IMR-90 (cell line): ENCODE results near the gene AEN. TPM values are rescaled to one million over a fixed set of nuclear protein-coding genes. Genes with fewer than 3 reads are reported as not detected.

ENCODE experiments used
- ATAC-seq: fragments of 200-7000 bp; cut with Tn5 transposase; 2 replicates; pipeline ENCODE4 v1.9.1; 2020; ENCODE audit warnings: low read depth, mild to moderate bottlenecking, moderate library complexity
- BruUV-seq: library from RNA; stranded (reverse); fragments of 400-500 nt; replicated peaks from 2 replicates; lab custom pipeline; 2021; lab: Mats Ljungman, UMichigan
- CTCF ChIA-PET: fragments of 300-600 bp; formaldehyde crosslinking; extraction: SDS; loops from one replicate; lab custom pipeline; 2021; ENCODE audit warnings: antibody characterized with exemption; lab: Yijun Ruan, JAX
- POLR2A ChIA-PET: fragments of 300-600 bp; sonication (Branson Sonifier 250); formaldehyde crosslinking; loops from one replicate; lab custom pipeline; 2022; ENCODE audit warnings: antibody characterized with exemption; ENCODE audit not compliant: unreplicated experiment; lab: Charles Lee
- DNase-seq: peaks from one replicate; pipeline ENCODE4 v3.0.0; 2013
- H2AFZ ChIP-seq: replicated peaks from 2 replicates; pipeline ENCODE3; 2013; ENCODE audit warnings: low read length, mild to moderate bottlenecking; ENCODE audit not compliant: poor library complexity
- H2AK5ac ChIP-seq: 2 replicates; pipeline ENCODE4 v1.6.1; 2013; ENCODE audit warnings: low read depth, low read length, inconsistent platforms
- H2AK9ac ChIP-seq: replicated peaks from 2 replicates; pipeline ENCODE3; 2013; ENCODE audit warnings: mild to moderate bottlenecking, low read depth, low read length, moderate library complexity; ENCODE audit not compliant: poor library complexity
- H2BK120ac ChIP-seq: 2 replicates; pipeline ENCODE4 v1.6.1; 2013; ENCODE audit warnings: low read depth, low read length, inconsistent platforms
- H2BK15ac ChIP-seq: 3 replicates; pipeline ENCODE4 v1.6.1; 2013; ENCODE audit warnings: low read depth, low read length, inconsistent platforms
- H2BK20ac ChIP-seq: 2 replicates; pipeline ENCODE4 v1.6.1; 2013; ENCODE audit warnings: low read depth, mild to moderate bottlenecking, inconsistent platforms, low read length, moderate library complexity
- H2BK5ac ChIP-seq: 2 replicates; pipeline ENCODE4 v1.6.1; 2013; ENCODE audit warnings: mild to moderate bottlenecking, low read depth, low read length, inconsistent platforms; ENCODE audit not compliant: poor library complexity, severe bottlenecking
- H3K14ac ChIP-seq: replicated peaks from 2 replicates; pipeline ENCODE4 v1.6.1; 2013; ENCODE audit warnings: low read depth, low read length, inconsistent platforms
- H3K18ac ChIP-seq: 2 replicates; pipeline ENCODE4 v1.6.1; 2013; ENCODE audit warnings: low read depth, low read length, control low read depth
- H3K23ac ChIP-seq: 2 replicates; pipeline ENCODE4 v1.6.1; 2013; ENCODE audit warnings: low read depth, low read length, inconsistent platforms
- H3K27ac ChIP-seq: 2 replicates; pipeline ENCODE4 v1.5.1; 2013; ENCODE audit warnings: mild to moderate bottlenecking, control low read depth, low read length; ENCODE audit not compliant: insufficient read depth
- H3K27me3 ChIP-seq: 2 replicates; pipeline ENCODE4 v1.6.1; 2013; ENCODE audit warnings: low read length; ENCODE audit not compliant: control insufficient read depth, insufficient read depth
- H3K36me3 ChIP-seq: 2 replicates; pipeline ENCODE4 v1.6.1; 2013; ENCODE audit warnings: low read length, mixed read lengths; ENCODE audit not compliant: control insufficient read depth, insufficient read depth
- H3K4ac ChIP-seq: 2 replicates; pipeline ENCODE4 v1.6.1; 2013; ENCODE audit warnings: low read depth, low read length, inconsistent platforms
- H3K4me1 ChIP-seq: 2 replicates; pipeline ENCODE4 v1.6.1; 2013; ENCODE audit warnings: low read length, mixed read lengths; ENCODE audit not compliant: control insufficient read depth, insufficient read depth
- H3K4me2 ChIP-seq: 2 replicates; pipeline ENCODE4 v1.6.1; 2013; ENCODE audit warnings: low read depth, mild to moderate bottlenecking, control low read depth, low read length, moderate library complexity
- H3K4me3 ChIP-seq: 2 replicates; pipeline ENCODE4 v1.5.1; 2013; ENCODE audit warnings: low read depth, mild to moderate bottlenecking, control low read depth, low read length, moderate library complexity; ENCODE audit not compliant: insufficient read depth
- H3K56ac ChIP-seq: 2 replicates; pipeline ENCODE4 v1.6.1; 2013; ENCODE audit warnings: low read length, inconsistent platforms; ENCODE audit not compliant: insufficient read depth; ENCODE audit errors: extremely low read depth
- H3K79me1 ChIP-seq, 2 experiments: 2 replicates each; pipeline ENCODE4 v1.6.1; 2013; ENCODE audit warnings: low read length in 2 of 2, inconsistent platforms in 1 of 2, low read depth in 1 of 2
- H3K9ac ChIP-seq: 2 replicates; pipeline ENCODE4 v1.6.1; 2013; ENCODE audit warnings: low read depth, low read length, control low read depth
- H3K9me1 ChIP-seq: 2 replicates; pipeline ENCODE4 v1.6.1; 2013; ENCODE audit warnings: low read length, inconsistent platforms; ENCODE audit not compliant: insufficient read depth
- H3K9me3 ChIP-seq: 2 replicates; pipeline ENCODE4 v1.6.1; 2013; ENCODE audit warnings: low read length; ENCODE audit not compliant: control insufficient read depth, insufficient read depth
- H4K20me1 ChIP-seq: 2 replicates; pipeline ENCODE4 v1.6.1; 2013; ENCODE audit warnings: low read length, inconsistent platforms; ENCODE audit not compliant: insufficient read depth
- H4K5ac ChIP-seq: 2 replicates; pipeline ENCODE4 v1.6.1; 2013; ENCODE audit warnings: mild to moderate bottlenecking, low read depth, low read length, control low read depth
- H4K8ac ChIP-seq, 2 experiments: 2 replicates each; pipeline ENCODE4 v1.6.1; 2013; ENCODE audit warnings: low read depth in 2 of 2, low read length in 2 of 2, control low read depth in 1 of 2, inconsistent platforms in 1 of 2
- H4K91ac ChIP-seq: 2 replicates; pipeline ENCODE4 v1.6.1; 2013; ENCODE audit warnings: low read depth, low read length, inconsistent platforms; ENCODE audit not compliant: insufficient read depth
- BHLHE40 ChIP-seq: fragments of 150-350 bp; IDR thresholded peaks from 2 replicates; pipeline ENCODE4 v1.6.1; 2016; ENCODE audit warnings: mild to moderate bottlenecking, low read depth, low read length
- CEBPB ChIP-seq: IDR thresholded peaks from 2 replicates; pipeline ENCODE4 v1.6.1; 2012; ENCODE audit warnings: low read depth, low read length, improper control_type of control experiment
- CHD1 ChIP-seq: IDR thresholded peaks from 2 replicates; pipeline ENCODE4 v1.6.1; 2012; ENCODE audit warnings: low read depth, low read length, improper control_type of control experiment
- ELK1 ChIP-seq: fragments of 150-350 bp; IDR thresholded peaks from 2 replicates; pipeline ENCODE4 v1.6.1; 2016; ENCODE audit warnings: low read depth, mild to moderate bottlenecking, low read length, moderate library complexity, borderline replicate concordance
- FOS ChIP-seq: fragments of 150-350 bp; IDR thresholded peaks from 2 replicates; pipeline ENCODE4 v1.6.1; 2016; ENCODE audit warnings: low read depth, low read length
- MAFK ChIP-seq: IDR thresholded peaks from 2 replicates; pipeline ENCODE4 v1.6.1; 2012; ENCODE audit warnings: low read depth, low read length, improper control_type of control experiment
- MAZ ChIP-seq: IDR thresholded peaks from 2 replicates; pipeline ENCODE4 v1.6.1; 2012; ENCODE audit warnings: low read depth, mild to moderate bottlenecking, low read length, improper control_type of control experiment, moderate library complexity, borderline replicate concordance
- MXI1 ChIP-seq: IDR thresholded peaks from 2 replicates; pipeline ENCODE4 v1.6.1; 2012; ENCODE audit warnings: low read depth, mild to moderate bottlenecking, low read length, moderate library complexity, borderline replicate concordance
- POLR2A ChIP-seq: IDR thresholded peaks from 2 replicates; pipeline ENCODE4 v1.6.1; 2012; ENCODE audit warnings: mild to moderate bottlenecking, low read depth, low read length
- RAD21 ChIP-seq: IDR thresholded peaks from 2 replicates; pipeline ENCODE4 v1.6.1; 2012; ENCODE audit warnings: low read length, improper control_type of control experiment
- RCOR1 ChIP-seq: IDR thresholded peaks from 2 replicates; pipeline ENCODE4 v1.6.1; 2012; ENCODE audit warnings: mild to moderate bottlenecking, low read length, improper control_type of control experiment; ENCODE audit not compliant: insufficient replicate concordance
- RFX5 ChIP-seq: IDR thresholded peaks from 2 replicates; pipeline ENCODE4 v1.8.0; 2012; ENCODE audit warnings: low read depth, mild to moderate bottlenecking, low read length, moderate library complexity
- USF2 ChIP-seq: fragments of 150-350 bp; IDR thresholded peaks from 2 replicates; pipeline ENCODE4 v1.6.1; 2017; ENCODE audit warnings: mild to moderate bottlenecking, antibody characterized with exemption, low read length, low read depth
- WGBS, 2 experiments: methylation state at CpG; one replicate each; pipeline versions ENCODE4 v1.1.5 to v1.1.7; 2013; ENCODE audit warnings: missing lambda C conversion rate in 2 of 2; ENCODE audit not compliant: insufficient read length in 1 of 2; ENCODE audit errors: extremely low coverage in 2 of 2; 5-methylcytosine and 5-hydroxymethylcytosine counted together
- dilution Hi-C: fragments of 300-500 bp; cut with HindIII; formaldehyde crosslinking; loops from one replicate; pipeline ENCODE4 v1.14.3; 2018; ENCODE audit warnings: low sequenced_read_pairs; ENCODE audit not compliant: unreplicated experiment
- in situ Hi-C: fragments of 300-500 bp; cut with MboI; formaldehyde crosslinking; loops from 3 replicates; pipeline ENCODE4 v1.14.3; 2019; ENCODE audit warnings: low sequenced_read_pairs, inconsistent platforms, mixed read lengths
- intact Hi-C: fragments of 100-400 bp; cut with micrococcal nuclease; formaldehyde crosslinking; loops from 2 replicates; pipeline ENCODE4 v1.10.0; 2022
- polyA plus RNA-seq, 3 experiments: library from polyadenylated mRNA; depleted of rRNA; stranded (reverse); fragments of >200 nt; gene quantifications; 2 replicates each; pipeline ENCODE4 v1.2.3, GENCODE V29; 2012; ENCODE audit warnings: low replicate concordance in 1 of 3
- total RNA-seq: library from RNA; depleted of rRNA; stranded (reverse); fragments of >200 nt; gene quantifications from 2 replicates; pipeline ENCODE4 v1.2.3, GENCODE V29; 2012
- TF ChIP-seq, protein P1 (sequence below): conservative IDR thresholded peaks from 2 replicates; pipeline ENCODE4 v1.5.1; 2012; ENCODE audit warnings: mild to moderate bottlenecking, low read depth, low read length, improper control_type of control experiment

Gene AEN
- total and polyA plus RNA-seq, 2 of the 4 experiments (the other 2 are of a cell fraction) = 48.6 to 85.5 TPM

GRCh38 chr15:88653200-88654064, 32.3 kb downstream of the AEN start:
- intact Hi-C loops (no loop called here), dilution Hi-C loops (no loop called here), in situ Hi-C loops (loop anchor here (25.0 kb wide), 2 partner anchors 184 to 509 kb away; no protein-coding TSS in a partner anchor)
- no peak overlapping the region for H2BK5ac ChIP-seq
- TF ChIP-seq CEBPB (no peak), CHD1 (no peak), MAFK (no peak), RAD21 (no peak), ELK1 (no peak), BHLHE40 (no peak), FOS (no peak), MXI1 (no peak), POLR2A (no peak), MAZ (no peak), USF2 (no peak), RCOR1 (no peak), RFX5 (no peak)
- TF ChIP-seq, protein P1, sequence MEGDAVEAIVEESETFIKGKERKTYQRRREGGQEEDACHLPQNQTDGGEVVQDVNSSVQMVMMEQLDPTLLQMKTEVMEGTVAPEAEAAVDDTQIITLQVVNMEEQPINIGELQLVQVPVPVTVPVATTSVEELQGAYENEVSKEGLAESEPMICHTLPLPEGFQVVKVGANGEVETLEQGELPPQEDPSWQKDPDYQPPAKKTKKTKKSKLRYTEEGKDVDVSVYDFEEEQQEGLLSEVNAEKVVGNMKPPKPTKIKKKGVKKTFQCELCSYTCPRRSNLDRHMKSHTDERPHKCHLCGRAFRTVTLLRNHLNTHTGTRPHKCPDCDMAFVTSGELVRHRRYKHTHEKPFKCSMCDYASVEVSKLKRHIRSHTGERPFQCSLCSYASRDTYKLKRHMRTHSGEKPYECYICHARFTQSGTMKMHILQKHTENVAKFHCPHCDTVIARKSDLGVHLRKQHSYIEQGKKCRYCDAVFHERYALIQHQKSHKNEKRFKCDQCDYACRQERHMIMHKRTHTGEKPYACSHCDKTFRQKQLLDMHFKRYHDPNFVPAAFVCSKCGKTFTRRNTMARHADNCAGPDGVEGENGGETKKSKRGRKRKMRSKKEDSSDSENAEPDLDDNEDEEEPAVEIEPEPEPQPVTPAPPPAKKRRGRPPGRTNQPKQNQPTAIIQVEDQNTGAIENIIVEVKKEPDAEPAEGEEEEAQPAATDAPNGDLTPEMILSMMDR = no peak
- no peak overlapping the region for H3K4me3 ChIP-seq
- H3K36me3 ChIP-seq = no peaks in the 10 kb centered on the region
- H2BK15ac ChIP-seq = no peak overlapping the region
- no peak overlapping the region for H2BK120ac ChIP-seq
- no peak overlapping the region for H3K23ac ChIP-seq
- no peak overlapping the region for H2BK20ac ChIP-seq
- no peak overlapping the region for H3K18ac ChIP-seq
- H3K9me3 ChIP-seq = no peaks in the 10 kb centered on the region
- ChIA-PET CTCF (interaction anchor here (0.6 to 1.1 kb wide), 2 partner anchors 14 to 181 kb away, joined by 3 to 6 read pairs; no protein-coding TSS in a partner anchor), POLR2A (no interaction called here)
- DNase-seq = no peak
- H3K27ac ChIP-seq = no peak overlapping the region
- no peak overlapping the region for H3K4ac ChIP-seq
- WGBS, 2 experiments = 94% methylated on average over 6 of the region's 13 CpGs; no CpG with 5 or more reads in 1 of the 2 experiments
- H3K9me1 ChIP-seq = peaks cover 15% of the 10 kb centered on the region
- no TSS peak for BruUV-seq
- ATAC-seq = no peak
- no peak overlapping the region for H3K9ac ChIP-seq
- H2AFZ ChIP-seq = no peak overlapping the region
- peaks cover 13% of the 10 kb centered on the region for H3K4me1 ChIP-seq
- H3K27me3 ChIP-seq = no peaks in the 10 kb centered on the region
- H4K8ac ChIP-seq = no peak overlapping the region
- H3K4me2 ChIP-seq = no peak overlapping the region
- H4K91ac ChIP-seq = no peak overlapping the region
- H4K20me1 ChIP-seq = no peaks in the 10 kb centered on the region
- no peak overlapping the region for H2AK9ac ChIP-seq
- H3K14ac ChIP-seq = no peak overlapping the region
- no peak overlapping the region; the same call in 1 of the 2 replicates for H2AK5ac ChIP-seq
- H3K56ac ChIP-seq = no peak overlapping the region
- no peak overlapping the region for H4K5ac ChIP-seq
- H3K79me1 ChIP-seq = no peaks in the 10 kb centered on the region
